ENCODE results near the gene CBARP. TPM values are rescaled to one million over a fixed set of nuclear protein-coding genes. Genes with fewer than 3 reads are reported as not detected.

The CBARP gene
- total and polyA plus RNA-seq, 9 of the 15 experiments (the other 6 are each of a cell fraction or from before 2014, with no cell fraction given), result 0.03 to 8.9 (median 1.2) TPM; not detected in 1

GRCh38 chr19:1256646-1257474 is 19.1 kb upstream of the CBARP start (continued):
- TF ChIP-seq AFF4 (CRISPR knock-in tag; IDR thresholded peaks at IDR 0.05), result no peak

- ATAC-seq (no peak), FAIRE-seq (no peak), DNase-seq (ENCODE audit: extremely low read depth in 1 of 4, low spot score in 3 of 4) (no peak)
- no peak overlapping the region for H3K4me3 ChIP-seq
- BruUV-seq (replicated peaks), result no TSS peak
- H3K9me3 ChIP-seq (replicated peaks; ENCODE audit: control insufficient read depth, insufficient read depth, low read depth, low read length), result no peaks in the 10 kb centered on the region
- H3K9ac ChIP-seq (ENCODE audit: insufficient read depth in 1 of 2, low read depth in 2 of 2, low read length in 2 of 2), result peak overlapping the region in 1 of 2 experiments; percentile 96; a peak in 2 of 4 replicates
- in situ Hi-C loops (cut with MboI), result no loop called here
- no peaks in the 10 kb centered on the region for H3K27me3 ChIP-seq (ENCODE audit: control insufficient read depth in 2 of 2, insufficient read depth in 2 of 2, low read length in 2 of 2)
- H2AFZ ChIP-seq (ENCODE audit: low read depth, low read length), result no peak overlapping the region
- POLR2A ChIA-PET, result interaction anchor here (0.7 to 7.8 kb wide), 4 partner anchors 9 to 52 kb away, joined by 3 to 88 read pairs (median 4); partner anchors contain the start of gene CIRBP
- no peaks in the 10 kb centered on the region for H3K9me1 ChIP-seq (ENCODE audit: control insufficient read depth, insufficient read depth, low read length)
- intact Hi-C loops (cut with micrococcal nuclease), result no loop called here
- WGBS (ENCODE audit: insufficient coverage, low coverage, missing lambda C conversion rate), result 93% methylated on average over 36 of the region's 52 CpGs
- H3K79me2 ChIP-seq (ENCODE audit: control insufficient read depth, insufficient read depth, low read length), result peaks cover 65% of the 10 kb centered on the region
- H3K4me1 ChIP-seq (replicated peaks in 1 of 2; ENCODE audit: control insufficient read depth in 2 of 2, insufficient read depth in 2 of 2, low read length in 2 of 2), result peaks cover 45 to 99% of the 10 kb centered on the region in 2 experiments
- no peak overlapping the region for H3K4me2 ChIP-seq (ENCODE audit: insufficient read depth, low read length)
- H3K27ac ChIP-seq (ENCODE audit: extremely low read depth, low read depth, low read length), result peak overlapping the region; percentile 23; the same call in 1 of the 3 replicates
- H4K20me1 ChIP-seq (replicated peaks; ENCODE audit: control insufficient read depth, insufficient read depth, low read length), result 0 out of 2 replicates have a peak, but pooled peaks cover 7% of the 10 kb centered on the region
- peaks cover 70% of the 10 kb centered on the region; the same call in 2 of the 3 replicates for H3K36me3 ChIP-seq (ENCODE audit: control insufficient read depth, insufficient read depth, low read length)
- CTCF ChIA-PET (ENCODE audit: low intra/inter-chr PET ratio), result no interaction called here
- TF ChIP-seq PREB (CRISPR knock-in tag; IDR thresholded peaks at IDR 0.05), result no peak
- TF ChIP-seq ZNF324 (CRISPR knock-in tag; IDR thresholded peaks at IDR 0.05), result no peak
- no peak for TF ChIP-seq BCL6 (CRISPR knock-in tag; IDR thresholded peaks at IDR 0.05)
- no peak for TF ChIP-seq NR1H2 (CRISPR knock-in tag; IDR thresholded peaks at IDR 0.05)
- TF ChIP-seq POLR2G (IDR thresholded peaks at IDR 0.05; ENCODE audit: low read depth, low read length), result peak; percentile 67
- 0 out of 2 replicates have a peak, but pooled peaks have one; percentile 9 for TF ChIP-seq POLR2AphosphoS5 (IDR thresholded peaks at IDR 0.05; ENCODE audit: control insufficient read depth, insufficient read depth, low read depth, low read length)
- TF ChIP-seq RB1 (IDR thresholded peaks at IDR 0.05; ENCODE audit: low read depth), result no peak
- TF ChIP-seq ZNF586 (CRISPR knock-in tag; conservative IDR thresholded peaks at IDR 0.05), result no peak
- TF ChIP-seq HNRNPL (IDR thresholded peaks at IDR 0.05; ENCODE audit: low read depth, low read length), result peak; percentile 71; the same call in 1 of the 2 replicates
- no peak for TF ChIP-seq NEUROD1 (IDR thresholded peaks at IDR 0.05; ENCODE audit: borderline replicate concordance, low read depth, low read length, partially characterized antibody)
- TF ChIP-seq TAF15 (IDR thresholded peaks at IDR 0.05; ENCODE audit: low read depth, low read length), result no peak
- TF ChIP-seq RBFOX2 (IDR thresholded peaks at IDR 0.05; ENCODE audit: low read depth, low read length), result peak; percentile 67
Measured at GRCh38 chr19:1255186-1256161, 17.7 kb upstream of the CBARP start.

All from K562 (cell line).